ENCODE measurements around the gene SUN5. TPM values are rescaled to one million over a fixed set of nuclear protein-coding genes. Genes with fewer than 3 reads are reported as not detected.

The SUN5 gene
- total RNA-seq, 1 experiment from 2014 or later = not detected

GRCh38 chr20:32946629-32947028 lies 57.6 kb downstream of the SUN5 start:
- TF ChIP-seq ERG (CRISPR knock-in tag; IDR thresholded peaks at IDR 0.05) (no peak), ZNF425 (CRISPR knock-in tag; conservative IDR thresholded peaks at IDR 0.05) (no peak), ZMAT4 (CRISPR knock-in tag; IDR thresholded peaks at IDR 0.05) (no peak), ZSCAN18 (CRISPR knock-in tag; IDR thresholded peaks at IDR 0.05) (no peak), EMX1 (CRISPR knock-in tag; IDR thresholded peaks at IDR 0.05) (no peak), TCF7 (CRISPR knock-in tag; IDR thresholded peaks at IDR 0.05; ENCODE audit: low read depth) (no peak), ATF1 (CRISPR knock-in tag; IDR thresholded peaks at IDR 0.05) (no peak)
- TF ChIP-seq, protein P1, sequence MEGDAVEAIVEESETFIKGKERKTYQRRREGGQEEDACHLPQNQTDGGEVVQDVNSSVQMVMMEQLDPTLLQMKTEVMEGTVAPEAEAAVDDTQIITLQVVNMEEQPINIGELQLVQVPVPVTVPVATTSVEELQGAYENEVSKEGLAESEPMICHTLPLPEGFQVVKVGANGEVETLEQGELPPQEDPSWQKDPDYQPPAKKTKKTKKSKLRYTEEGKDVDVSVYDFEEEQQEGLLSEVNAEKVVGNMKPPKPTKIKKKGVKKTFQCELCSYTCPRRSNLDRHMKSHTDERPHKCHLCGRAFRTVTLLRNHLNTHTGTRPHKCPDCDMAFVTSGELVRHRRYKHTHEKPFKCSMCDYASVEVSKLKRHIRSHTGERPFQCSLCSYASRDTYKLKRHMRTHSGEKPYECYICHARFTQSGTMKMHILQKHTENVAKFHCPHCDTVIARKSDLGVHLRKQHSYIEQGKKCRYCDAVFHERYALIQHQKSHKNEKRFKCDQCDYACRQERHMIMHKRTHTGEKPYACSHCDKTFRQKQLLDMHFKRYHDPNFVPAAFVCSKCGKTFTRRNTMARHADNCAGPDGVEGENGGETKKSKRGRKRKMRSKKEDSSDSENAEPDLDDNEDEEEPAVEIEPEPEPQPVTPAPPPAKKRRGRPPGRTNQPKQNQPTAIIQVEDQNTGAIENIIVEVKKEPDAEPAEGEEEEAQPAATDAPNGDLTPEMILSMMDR (IDR thresholded peaks at IDR 0.05) = no peak
- TF ChIP-seq, protein P2, sequence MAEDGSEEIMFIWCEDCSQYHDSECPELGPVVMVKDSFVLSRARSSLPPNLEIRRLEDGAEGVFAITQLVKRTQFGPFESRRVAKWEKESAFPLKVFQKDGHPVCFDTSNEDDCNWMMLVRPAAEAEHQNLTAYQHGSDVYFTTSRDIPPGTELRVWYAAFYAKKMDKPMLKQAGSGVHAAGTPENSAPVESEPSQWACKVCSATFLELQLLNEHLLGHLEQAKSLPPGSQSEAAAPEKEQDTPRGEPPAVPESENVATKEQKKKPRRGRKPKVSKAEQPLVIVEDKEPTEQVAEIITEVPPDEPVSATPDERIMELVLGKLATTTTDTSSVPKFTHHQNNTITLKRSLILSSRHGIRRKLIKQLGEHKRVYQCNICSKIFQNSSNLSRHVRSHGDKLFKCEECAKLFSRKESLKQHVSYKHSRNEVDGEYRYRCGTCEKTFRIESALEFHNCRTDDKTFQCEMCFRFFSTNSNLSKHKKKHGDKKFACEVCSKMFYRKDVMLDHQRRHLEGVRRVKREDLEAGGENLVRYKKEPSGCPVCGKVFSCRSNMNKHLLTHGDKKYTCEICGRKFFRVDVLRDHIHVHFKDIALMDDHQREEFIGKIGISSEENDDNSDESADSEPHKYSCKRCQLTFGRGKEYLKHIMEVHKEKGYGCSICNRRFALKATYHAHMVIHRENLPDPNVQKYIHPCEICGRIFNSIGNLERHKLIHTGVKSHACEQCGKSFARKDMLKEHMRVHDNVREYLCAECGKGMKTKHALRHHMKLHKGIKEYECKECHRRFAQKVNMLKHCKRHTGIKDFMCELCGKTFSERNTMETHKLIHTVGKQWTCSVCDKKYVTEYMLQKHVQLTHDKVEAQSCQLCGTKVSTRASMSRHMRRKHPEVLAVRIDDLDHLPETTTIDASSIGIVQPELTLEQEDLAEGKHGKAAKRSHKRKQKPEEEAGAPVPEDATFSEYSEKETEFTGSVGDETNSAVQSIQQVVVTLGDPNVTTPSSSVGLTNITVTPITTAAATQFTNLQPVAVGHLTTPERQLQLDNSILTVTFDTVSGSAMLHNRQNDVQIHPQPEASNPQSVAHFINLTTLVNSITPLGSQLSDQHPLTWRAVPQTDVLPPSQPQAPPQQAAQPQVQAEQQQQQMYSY (CRISPR knock-in tag; IDR thresholded peaks at IDR 0.05) = no peak
- TF ChIP-seq, protein P3, sequence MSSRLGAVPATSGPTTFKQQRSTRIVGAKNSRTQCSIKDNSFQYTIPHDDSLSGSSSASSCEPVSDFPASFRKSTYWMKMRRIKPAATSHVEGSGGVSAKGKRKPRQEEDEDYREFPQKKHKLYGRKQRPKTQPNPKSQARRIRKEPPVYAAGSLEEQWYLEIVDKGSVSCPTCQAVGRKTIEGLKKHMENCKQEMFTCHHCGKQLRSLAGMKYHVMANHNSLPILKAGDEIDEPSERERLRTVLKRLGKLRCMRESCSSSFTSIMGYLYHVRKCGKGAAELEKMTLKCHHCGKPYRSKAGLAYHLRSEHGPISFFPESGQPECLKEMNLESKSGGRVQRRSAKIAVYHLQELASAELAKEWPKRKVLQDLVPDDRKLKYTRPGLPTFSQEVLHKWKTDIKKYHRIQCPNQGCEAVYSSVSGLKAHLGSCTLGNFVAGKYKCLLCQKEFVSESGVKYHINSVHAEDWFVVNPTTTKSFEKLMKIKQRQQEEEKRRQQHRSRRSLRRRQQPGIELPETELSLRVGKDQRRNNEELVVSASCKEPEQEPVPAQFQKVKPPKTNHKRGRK (CRISPR knock-in tag; IDR thresholded peaks at IDR 0.05; ENCODE audit: borderline replicate concordance) = no peak
- TF ChIP-seq, protein P4, sequence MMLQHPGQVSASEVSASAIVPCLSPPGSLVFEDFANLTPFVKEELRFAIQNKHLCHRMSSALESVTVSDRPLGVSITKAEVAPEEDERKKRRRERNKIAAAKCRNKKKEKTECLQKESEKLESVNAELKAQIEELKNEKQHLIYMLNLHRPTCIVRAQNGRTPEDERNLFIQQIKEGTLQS (CRISPR knock-in tag; conservative IDR thresholded peaks at IDR 0.05) = no peak
- no peak overlapping the region for H3K27ac Mint-ChIP-seq
- DNase-seq (ENCODE audit: low spot score) (no peak), ATAC-seq (no peak)
- no peak overlapping the region for H3K4me3 Mint-ChIP-seq
- no peaks in the 10 kb centered on the region for H3K9me3 Mint-ChIP-seq
- ChIA-PET CTCF (interaction anchor here (1.1 to 1.6 kb wide), 8 partner anchors 11 to 390 kb away, joined by 3 to 10 read pairs (median 4); no protein-coding TSS in a partner anchor), POLR2A (no interaction called here)
- peaks cover 8% of the 10 kb centered on the region for H3K4me1 Mint-ChIP-seq
- H3K36me3 Mint-ChIP-seq = no peaks in the 10 kb centered on the region
- peaks cover 60% of the 10 kb centered on the region for H3K27me3 Mint-ChIP-seq (ENCODE audit: low read depth)
